HEK293 (cell line): Measurements from ENCODE around the gene GSC.

ENCODE experiments used
- CTCF ChIP-seq: fragments of 450-650 bp; formaldehyde crosslinking; IDR thresholded peaks from 2 replicates; pipeline ENCODE4 v1.5.1; 2016; ENCODE audit warnings: missing biosample characterization, missing genetic modification characterization
- SP3 ChIP-seq: fragments of 450-650 bp; formaldehyde crosslinking; IDR thresholded peaks from 2 replicates; pipeline ENCODE4 v1.5.1; 2016; ENCODE audit warnings: missing biosample characterization, missing genetic modification characterization
- ZFP3 ChIP-seq: fragments of 450-650 bp; formaldehyde crosslinking; IDR thresholded peaks from 2 replicates; pipeline ENCODE4 v1.5.1; 2016; ENCODE audit warnings: low read depth, missing biosample characterization, missing genetic modification characterization
- ZIC2 ChIP-seq: fragments of 450-650 bp; formaldehyde crosslinking; IDR thresholded peaks from 2 replicates; pipeline ENCODE4 v1.5.1; 2016; ENCODE audit warnings: missing biosample characterization, missing genetic modification characterization
- ZNF473 ChIP-seq: fragments of 450-650 bp; formaldehyde crosslinking; IDR thresholded peaks from 2 replicates; pipeline ENCODE4 v1.5.1; 2017; ENCODE audit warnings: missing biosample characterization, missing genetic modification characterization
- ZNF488 ChIP-seq: fragments of 450-650 bp; formaldehyde crosslinking; IDR thresholded peaks from 2 replicates; pipeline ENCODE4 v1.5.1; 2016; ENCODE audit warnings: missing biosample characterization, missing genetic modification characterization
- ZNF530 ChIP-seq: fragments of 450-650 bp; formaldehyde crosslinking; IDR thresholded peaks from 2 replicates; pipeline ENCODE4 v1.5.1; 2016; ENCODE audit warnings: low read depth, missing biosample characterization, missing genetic modification characterization
- ZNF571 ChIP-seq: fragments of 450-650 bp; formaldehyde crosslinking; IDR thresholded peaks from 2 replicates; pipeline ENCODE4 v1.5.0; 2017; ENCODE audit warnings: missing biosample characterization, missing genetic modification characterization
- ZNF596 ChIP-seq: fragments of 450-650 bp; IDR thresholded peaks from 2 replicates; pipeline ENCODE4 v1.5.0; 2018; ENCODE audit warnings: missing biosample characterization, mild to moderate bottlenecking, missing genetic modification characterization, moderate library complexity
- ZNF830 ChIP-seq: fragments of 450-650 bp; IDR thresholded peaks from 2 replicates; pipeline ENCODE4 v1.5.0; 2018; ENCODE audit warnings: missing biosample characterization, missing genetic modification characterization, low read depth, mild to moderate bottlenecking, moderate library complexity

DNA sequence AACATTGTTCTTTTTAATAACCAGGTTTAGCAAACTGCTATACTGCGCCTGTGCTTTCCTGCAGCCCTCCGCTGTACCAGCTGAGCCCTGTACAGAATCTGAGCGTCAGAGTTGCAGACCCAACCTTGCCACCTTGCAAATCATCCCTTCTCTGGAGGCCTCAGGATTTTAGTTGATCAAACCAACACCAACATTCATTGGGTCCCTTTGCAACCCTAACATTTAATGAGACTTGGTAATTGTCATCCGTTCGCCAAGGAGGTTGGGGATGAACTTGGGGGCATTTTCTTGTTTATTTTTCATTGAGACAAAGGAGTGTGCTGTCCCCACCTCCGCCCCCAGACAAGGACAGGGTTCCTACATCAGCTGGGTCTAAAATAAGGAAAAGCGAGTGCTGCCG is 2.6 kb upstream of the GSC start:
- TF ChIP-seq ZNF488 (tag by site-specific recombination) (no peak), ZIC2 (tag by site-specific recombination) (no peak), ZNF830 (no peak), CTCF (tag by site-specific recombination) (no peak), ZNF473 (tag by site-specific recombination) (no peak), ZFP3 (no peak), ZNF530 (tag by site-specific recombination) (no peak), SP3 (tag by site-specific recombination) (no peak), ZNF571 (no peak), ZNF596 (no peak)
